Activated T-helper 1 cell treated with anti-CD3 and anti-CD28 coated beads, Interleukin-2, amount 50 U/mL, for 16 hours (primary cell): ENCODE data around the gene EIF3K.
A peak's percentile ranks its signal among the peaks of the same experiment; 100 is the strongest.

Experiments used
- DNase-seq, 2 donors: peaks; one replicate each; pipeline ENCODE4 v3.0.0-alpha.2; 2020; ENCODE audit warnings: low read depth in 1 of 2, low spot score in 1 of 2

EIF3K gene

DNA sequence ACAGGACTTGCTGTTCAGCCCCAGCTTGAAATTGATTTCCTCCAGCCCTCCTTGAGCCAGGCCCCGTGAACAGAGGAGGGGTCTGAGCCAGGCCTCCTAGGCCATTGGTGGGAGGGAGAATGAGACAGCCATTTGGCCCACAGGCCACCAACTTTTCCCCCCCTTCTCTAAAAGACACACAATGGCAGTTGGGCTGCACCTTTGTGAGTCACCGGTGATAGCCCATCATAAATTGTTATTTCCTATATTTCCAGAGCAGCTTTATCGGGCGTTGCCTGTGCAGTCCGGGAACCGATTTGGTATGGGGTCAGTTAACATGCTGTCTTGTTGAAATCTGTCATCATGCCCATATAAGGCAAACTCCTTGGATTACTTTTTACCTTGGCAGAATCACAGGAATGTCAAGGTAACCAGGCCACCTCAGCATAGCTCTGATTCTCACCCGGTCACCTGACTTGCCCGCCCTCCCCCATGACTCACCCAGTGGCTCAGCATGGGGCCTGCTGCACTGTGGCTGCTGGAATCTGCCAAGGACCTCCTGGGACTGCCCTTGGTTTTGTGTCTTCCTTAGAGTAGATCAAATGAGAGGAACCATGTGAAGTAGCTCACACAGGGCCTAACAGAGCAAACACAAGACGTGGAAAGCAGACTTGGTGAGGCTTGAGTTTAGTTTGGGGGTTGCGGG, 64.5 kb downstream of the EIF3K start:
- peak in 1 of 2 donors; percentile 27 for DNase-seq

DNA sequence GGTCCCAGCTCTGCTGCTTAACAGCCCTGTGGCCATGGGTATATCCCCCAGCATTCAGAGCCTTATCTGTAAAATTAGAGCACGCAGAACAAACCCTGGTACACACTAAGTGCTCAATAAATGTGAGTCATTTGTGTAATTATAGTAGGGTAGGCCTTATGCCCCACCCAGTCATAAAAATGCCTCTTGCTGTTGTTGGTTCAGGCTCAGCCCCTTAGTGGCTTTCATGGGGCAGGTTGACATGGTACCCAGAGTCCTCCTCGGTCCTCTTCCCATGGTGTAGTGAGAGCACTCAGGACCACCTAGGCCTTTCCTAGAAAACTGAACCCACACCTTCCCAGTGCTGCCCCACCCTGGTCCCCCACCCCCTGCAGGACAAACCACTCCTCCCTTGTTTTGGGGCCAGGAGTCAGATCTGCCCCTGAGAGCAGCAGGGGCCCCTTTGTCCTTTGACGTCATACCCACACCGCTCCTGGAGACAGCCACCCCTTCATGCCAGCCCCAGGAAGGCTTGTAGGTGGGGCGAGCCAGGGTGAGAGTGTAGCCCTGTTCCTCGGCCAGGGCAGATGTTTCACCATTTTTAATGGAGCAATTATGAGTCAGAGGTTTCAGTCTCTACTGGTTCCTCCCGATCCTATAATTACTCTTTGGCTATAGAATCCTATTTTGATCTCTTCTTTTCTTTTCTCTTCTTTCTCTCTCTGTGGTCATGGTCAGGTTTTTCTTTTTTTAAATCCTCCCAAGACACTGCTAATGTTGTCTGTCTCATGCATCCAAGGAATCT, 65.3 kb downstream of the EIF3K start:
- peak in 1 of 2 donors; percentile 6 for DNase-seq

- DNase-seq, result no peak
Measured at GRCh38 chr19:38684862-38685665, 66.1 kb downstream of the EIF3K start.

DNA sequence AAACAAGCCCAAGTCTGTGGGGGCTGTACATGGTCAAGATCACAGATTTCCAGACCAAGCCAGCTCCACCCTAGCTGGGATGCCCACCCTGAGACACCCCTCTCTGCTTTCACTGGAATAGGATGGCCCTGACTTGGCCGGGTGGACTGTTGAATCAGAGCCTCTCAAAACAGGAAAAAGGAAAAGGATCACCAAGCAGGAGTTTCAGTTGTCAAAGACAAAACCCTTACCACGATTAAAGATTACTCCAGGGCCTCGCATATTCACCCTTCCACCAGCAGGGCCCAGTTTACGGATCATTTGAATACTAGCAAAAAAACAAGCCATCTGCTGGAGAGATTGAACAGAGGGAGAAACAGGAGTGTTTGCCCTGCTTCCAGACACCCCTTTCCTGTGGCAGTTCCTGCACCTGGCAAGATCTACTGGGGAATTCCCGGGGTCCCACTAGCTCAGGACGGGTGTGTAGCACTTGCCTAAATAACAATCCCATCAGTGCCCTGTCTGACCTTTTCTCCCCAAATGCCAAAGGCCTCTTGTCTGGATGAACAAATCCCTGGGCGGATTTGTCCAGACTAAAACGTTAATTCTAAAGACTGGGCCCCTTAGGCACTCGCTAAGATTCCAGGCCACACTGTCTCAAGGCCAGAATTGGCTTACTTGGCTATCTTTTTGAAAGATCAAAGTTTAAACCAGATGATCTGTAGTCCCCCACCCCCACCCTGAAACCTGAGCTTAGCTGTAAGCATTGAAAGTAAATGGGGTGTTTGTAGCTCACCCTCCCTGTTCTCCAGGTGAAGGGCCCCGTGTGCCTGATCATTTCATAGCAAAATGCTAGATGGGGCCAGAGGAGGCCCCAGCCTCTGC, 66.9 kb downstream of the EIF3K start:
- DNase-seq, result no peak

DNA sequence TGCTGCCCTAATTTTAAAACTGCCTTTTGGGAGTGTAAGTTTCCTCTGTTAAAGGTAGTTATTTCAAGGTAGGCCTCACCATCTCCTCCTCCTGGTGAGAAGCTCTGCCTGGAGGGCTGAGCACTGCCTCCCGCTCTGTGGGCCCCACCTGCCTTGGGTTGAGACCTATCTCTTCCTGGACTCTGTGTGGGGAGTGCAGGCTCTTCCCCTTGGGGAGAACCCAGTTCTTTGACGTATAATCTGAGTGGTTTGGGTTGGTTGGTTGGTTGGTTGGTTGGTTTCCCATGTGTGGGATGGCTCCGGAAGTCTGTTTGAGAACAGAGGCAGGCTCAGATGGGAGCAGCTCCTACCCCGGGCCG, 67.5 kb downstream of the EIF3K start:
- peak in 1 of 2 donors; percentile 17 for DNase-seq
